Endothelial cell of umbilical vein (primary cell): ENCODE data around the gene CASP2. TPM values are rescaled to one million over a fixed set of nuclear protein-coding genes. Genes with fewer than 3 reads are reported as not detected.

Experiments
- BruUV-seq: library from RNA; stranded (reverse); fragments of 400-500 nt; replicated peaks from 2 replicates; lab custom pipeline; 2021; lab: Mats Ljungman, UMichigan
- CTCF ChIA-PET: fragments of 300-600, 350-600 bp; sonication (Branson Sonifier 250); formaldehyde crosslinking; loops from one replicate; lab custom pipeline; 2021; ENCODE audit warnings: antibody characterized with exemption, inconsistent platforms; lab: Charles Lee
- POLR2A ChIA-PET: fragments of 300-600, 350-600 bp; sonication (Branson Sonifier 250); formaldehyde crosslinking; loops from one replicate; lab custom pipeline; 2021; ENCODE audit warnings: antibody characterized with exemption, inconsistent platforms; lab: Charles Lee
- DNase-seq: peaks from one replicate; pipeline ENCODE4 v3.0.0-alpha.2; 2011; ENCODE audit warnings: low read depth, low spot score
- FAIRE-seq: peaks from 2 replicates; lab custom pipeline; 2011; peaks lifted over from hg19 to GRCh38; lab: Jason Lieb, UNC
- H2AFZ ChIP-seq: 2 replicates; pipeline ENCODE4 v1.6.0; 2012; ENCODE audit warnings: low read depth, low read length, control low read depth, inconsistent platforms
- H3K27ac ChIP-seq: 2 replicates; pipeline ENCODE4 v1.5.1; 2011; ENCODE audit warnings: low read depth, mild to moderate bottlenecking, control low read depth, low read length, moderate library complexity; ENCODE audit not compliant: insufficient read depth
- H3K27me3 ChIP-seq, 2 experiments: 2 replicates each; pipeline versions ENCODE4 v1.6.0 to v1.6.1; 2011; ENCODE audit warnings: low read length in 2 of 2, mixed read lengths in 1 of 2; ENCODE audit not compliant: control insufficient read depth in 2 of 2, insufficient read depth in 2 of 2
- H3K36me3 ChIP-seq, 2 experiments: 2 replicates in 1 of 2; 3 replicates in 1 of 2; pipeline ENCODE4 v1.5.1; 2011; ENCODE audit warnings: low read length in 2 of 2, mild to moderate bottlenecking in 1 of 2, moderate library complexity in 1 of 2; ENCODE audit not compliant: control insufficient read depth in 2 of 2, insufficient read depth in 2 of 2; ENCODE audit errors: extremely low read depth in 1 of 2
- H3K4me1 ChIP-seq: 3 replicates; pipeline ENCODE4 v1.5.1; 2011; ENCODE audit warnings: mild to moderate bottlenecking, low read length; ENCODE audit not compliant: control insufficient read depth, insufficient read depth; ENCODE audit errors: extremely low read depth
- H3K4me2 ChIP-seq: 2 replicates; pipeline ENCODE4 v1.6.1; 2011; ENCODE audit warnings: low read length, control low read depth, mixed read lengths; ENCODE audit not compliant: insufficient read depth
- H3K4me3 ChIP-seq, 3 experiments: fragments of 200-600 bp in 1 of 3; sonication (generic), shearing (Covaris generic) in 1 of 3; replicated peaks in 1 of 3; 2 replicates each; pipeline ENCODE4 v1.5.1; 2011 to 2016; ENCODE audit warnings: control low read depth in 3 of 3, low read length in 3 of 3, mild to moderate bottlenecking in 2 of 3, inconsistent platforms in 1 of 3, low read depth in 1 of 3, moderate library complexity in 1 of 3; ENCODE audit not compliant: insufficient read depth in 1 of 3
- H3K79me2 ChIP-seq: 2 replicates; pipeline ENCODE4 v1.6.0; 2012; ENCODE audit warnings: low read length, inconsistent platforms; ENCODE audit not compliant: control insufficient read depth, insufficient read depth
- H3K9ac ChIP-seq: replicated peaks from 2 replicates; pipeline ENCODE3; 2011; ENCODE audit warnings: low read length, control low read depth; ENCODE audit not compliant: insufficient read depth; ENCODE audit errors: extremely low read depth
- H3K9me1 ChIP-seq: replicated peaks from 3 replicates; pipeline ENCODE4 v1.6.0; 2011; ENCODE audit warnings: mild to moderate bottlenecking, low read length; ENCODE audit not compliant: control insufficient read depth, insufficient read depth; ENCODE audit errors: extremely low read depth
- H3K9me3 ChIP-seq: replicated peaks from 2 replicates; pipeline ENCODE4 v1.5.1; 2012; ENCODE audit warnings: low read length, inconsistent platforms; ENCODE audit not compliant: control insufficient read depth, insufficient read depth
- H4K20me1 ChIP-seq: replicated peaks from 2 replicates; pipeline ENCODE3; 2011; ENCODE audit warnings: mild to moderate bottlenecking, low read length; ENCODE audit not compliant: control insufficient read depth, insufficient read depth; ENCODE audit errors: extremely low read depth
- CTCF ChIP-seq, 2 donors: IDR thresholded peaks; 1 replicate in 1 of 2; 2 replicates in 1 of 2; pipeline ENCODE4 v1.5.1; 2011; ENCODE audit warnings: low read length in 2 of 2, mild to moderate bottlenecking in 2 of 2, moderate library complexity in 2 of 2, control low read depth in 1 of 2, inconsistent platforms in 1 of 2, low read depth in 1 of 2; ENCODE audit not compliant: insufficient read depth in 1 of 2; ENCODE audit errors: extremely low read depth in 1 of 2
- EZH2 ChIP-seq: IDR thresholded peaks from 2 replicates; pipeline ENCODE4 v1.6.1; 2012; ENCODE audit warnings: borderline replicate concordance, low read depth, mild to moderate bottlenecking, moderate library complexity, low read length, inconsistent platforms; ENCODE audit not compliant: severe bottlenecking
- FOS ChIP-seq: IDR thresholded peaks from 2 replicates; pipeline ENCODE4 v1.6.1; 2011; ENCODE audit warnings: mild to moderate bottlenecking, low read length, moderate library complexity, borderline replicate concordance; ENCODE audit not compliant: insufficient read depth
- GATA2 ChIP-seq: IDR thresholded peaks from 2 replicates; pipeline ENCODE4 v1.7.0; 2011; ENCODE audit warnings: low read depth, mild to moderate bottlenecking, moderate library complexity, mixed read lengths, low read length; ENCODE audit not compliant: insufficient read length, insufficient read depth
- JUN ChIP-seq: IDR thresholded peaks from 2 replicates; pipeline ENCODE4 v1.6.1; 2011; ENCODE audit warnings: borderline replicate concordance, low read depth; ENCODE audit not compliant: insufficient read length, insufficient read depth
- MYC ChIP-seq: IDR thresholded peaks from one replicate; pipeline ENCODE4 v1.6.1; 2011; ENCODE audit warnings: mild to moderate bottlenecking, low read depth, low read length
- POLR2A ChIP-seq: IDR thresholded peaks from 2 replicates; pipeline ENCODE4 v1.6.1; 2012; ENCODE audit warnings: low read depth, mild to moderate bottlenecking, control low read depth, low read length
- POLR2AphosphoS5 ChIP-seq: IDR thresholded peaks from 2 replicates; pipeline ENCODE4 v1.6.1; 2012; ENCODE audit warnings: low read depth, mild to moderate bottlenecking, control low read depth, low read length, moderate library complexity; ENCODE audit not compliant: insufficient read depth
- dilution Hi-C: fragments of 300-500 bp; cut with MboI; formaldehyde crosslinking; loops from one replicate; pipeline ENCODE4 v1.15.0; 2019; ENCODE audit warnings: low sequenced_read_pairs; ENCODE audit not compliant: extremely low pct_ligation_motif_present
- intact Hi-C: fragments of 100-400 bp; cut with micrococcal nuclease; formaldehyde crosslinking; loops from one replicate; pipeline ENCODE4 v1.10.0; 2022
- polyA plus RNA-seq, 4 experiments: library from polyadenylated mRNA; depleted of rRNA in 3 of 4; stranded (reverse) in 3 of 4; unstranded in 1 of 4; fragments of >200 nt; gene quantifications; 2 replicates each; pipeline versions ENCODE4 v1.2.1 to v1.2.3, GENCODE V29; 2011 to 2012; ENCODE audit warnings: missing spikeins in 1 of 4
- total RNA-seq: library from RNA; stranded (reverse); gene quantifications from 2 replicates; pipeline ENCODE4 v1.2.3, GENCODE V29; 2021
- TF ChIP-seq, protein P1 (sequence below): IDR thresholded peaks from 2 replicates; pipeline ENCODE4 v1.6.1; 2011; ENCODE audit not compliant: insufficient read depth, insufficient read length

The CASP2 gene
- total and polyA plus RNA-seq, 2 donors (not counting 3 experiments of a cell fraction or from before 2014, with no cell fraction given) = 36.3 to 57.9 TPM

DNA sequence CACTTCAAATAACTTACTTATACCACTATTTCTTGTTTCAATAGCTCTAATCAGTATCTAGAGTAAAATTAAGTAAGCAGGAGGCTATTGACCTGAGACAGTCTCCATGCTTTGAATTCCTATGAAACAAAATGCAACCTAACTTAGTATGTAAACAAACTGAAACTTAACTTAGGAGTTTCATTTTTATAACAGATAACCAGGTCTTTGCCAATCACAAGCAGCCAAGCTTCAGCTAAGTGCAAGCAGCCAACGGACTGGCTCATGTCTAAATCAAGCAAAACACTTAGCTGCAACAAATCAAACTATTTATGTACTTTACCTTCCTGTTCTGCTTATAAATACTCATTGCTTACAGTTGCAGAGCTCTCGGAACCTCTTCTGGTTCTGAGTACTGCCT is 29.3 kb upstream of the CASP2 start:
- no TSS peak for BruUV-seq
- Histone ChIP-seq H3K9me3 (no peaks in the 10 kb centered on the region), H3K4me1 (peaks cover 2% of the 10 kb centered on the region), H3K4me2 (no peak overlapping the region), H3K79me2 (peaks cover 1% of the 10 kb centered on the region), H2AFZ (no peak overlapping the region), H3K9me1 (no peaks in the 10 kb centered on the region), H3K9ac (no peak overlapping the region), H3K4me3 (no peak overlapping the region), H3K27me3 (no peaks in the 10 kb centered on the region), H3K36me3 (no peaks in the 10 kb centered on the region), H4K20me1 (no peaks in the 10 kb centered on the region), H3K27ac (no peak overlapping the region)
- dilution Hi-C loops = no loop called here
- intact Hi-C loops = no loop called here
- no peak for TF ChIP-seq EZH2
- no peak for TF ChIP-seq FOS
- TF ChIP-seq MYC = no peak
- no peak for TF ChIP-seq POLR2A
- POLR2A ChIA-PET = no interaction called here
- DNase-seq (no peak), FAIRE-seq (no peak)
- CTCF ChIA-PET = interaction anchor here (1.2 to 1.9 kb wide), 3 partner anchors 29 to 44 kb away, joined by 3 to 5 read pairs (median 4); partner anchors contain the start of gene CASP2

DNA sequence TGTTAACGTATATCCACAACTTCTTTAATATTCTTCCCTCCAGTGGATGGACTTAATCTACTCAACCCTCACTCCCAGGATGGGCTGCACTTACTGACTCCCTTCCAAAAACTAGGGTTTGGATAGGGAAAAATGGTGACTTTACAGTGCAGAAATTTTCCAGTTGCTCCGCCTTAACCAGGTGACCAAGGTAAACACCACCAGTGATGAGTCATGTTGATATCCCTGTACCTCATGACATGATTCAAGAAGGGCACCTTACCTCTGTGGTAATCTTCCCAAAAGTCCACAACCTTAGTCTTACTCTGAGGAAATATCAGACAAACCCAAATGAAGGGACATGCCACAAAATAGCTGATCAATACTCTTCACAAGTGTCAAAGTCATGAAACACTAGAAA is 28.4 kb upstream of the CASP2 start:
- Histone ChIP-seq H3K9me1 (no peaks in the 10 kb centered on the region), H4K20me1 (no peaks in the 10 kb centered on the region), H3K9ac (no peak overlapping the region), H3K4me3 (no peak overlapping the region), H3K4me1 (peaks cover 10% of the 10 kb centered on the region), H3K4me2 (no peak overlapping the region), H3K36me3 (peaks cover 0 to under 1% of the 10 kb centered on the region in 2 experiments), H3K27ac (no peak overlapping the region), H3K9me3 (no peaks in the 10 kb centered on the region), H2AFZ (no peak overlapping the region), H3K27me3 (no peaks in the 10 kb centered on the region), H3K79me2 (peaks cover 5% of the 10 kb centered on the region)
- FAIRE-seq = no peak
- BruUV-seq = no TSS peak
- intact Hi-C loops = no loop called here
- POLR2A ChIA-PET = interaction anchor here (1.2 kb wide), 1 partner anchor 28 kb away, joined by 4 read pairs; the partner anchor contains the start of gene CASP2
- no peak for DNase-seq
- TF ChIP-seq, protein P1, sequence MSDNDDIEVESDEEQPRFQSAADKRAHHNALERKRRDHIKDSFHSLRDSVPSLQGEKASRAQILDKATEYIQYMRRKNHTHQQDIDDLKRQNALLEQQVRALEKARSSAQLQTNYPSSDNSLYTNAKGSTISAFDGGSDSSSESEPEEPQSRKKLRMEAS = no peak
- TF ChIP-seq POLR2AphosphoS5 (no peak), JUN (no peak), GATA2 (no peak), MYC (no peak), FOS (no peak), CTCF (IDR thresholded peaks at IDR 0.05; ENCODE audit: extremely low read depth in 1 of 2, insufficient read depth in 1 of 2, low read depth in 1 of 2, low read length in 2 of 2) (no peak), POLR2A (no peak), EZH2 (no peak)
- CTCF ChIA-PET = interaction anchor here (0.8 to 1.4 kb wide), 2 partner anchors 17 to 21 kb away, joined by 3 read pairs; no protein-coding TSS in a partner anchor
- dilution Hi-C loops = no loop called here
